Endothelial cell of umbilical vein (primary cell): ENCODE measurements around the gene RAPH1. TPM values are rescaled to one million over a fixed set of nuclear protein-coding genes. Genes with fewer than 3 reads are reported as not detected.

Experiments used
- BruUV-seq: library from RNA; stranded (reverse); fragments of 400-500 nt; replicated peaks from 2 replicates; lab custom pipeline; 2021; lab: Mats Ljungman, UMichigan
- CTCF ChIA-PET: fragments of 300-600, 350-600 bp; sonication (Branson Sonifier 250); formaldehyde crosslinking; loops from one replicate; lab custom pipeline; 2021; ENCODE audit warnings: antibody characterized with exemption, inconsistent platforms; lab: Charles Lee
- POLR2A ChIA-PET: fragments of 300-600, 350-600 bp; sonication (Branson Sonifier 250); formaldehyde crosslinking; loops from one replicate; lab custom pipeline; 2021; ENCODE audit warnings: antibody characterized with exemption, inconsistent platforms; lab: Charles Lee
- DNase-seq: peaks from one replicate; pipeline ENCODE4 v3.0.0-alpha.2; 2011; ENCODE audit warnings: low read depth, low spot score
- FAIRE-seq: peaks from 2 replicates; lab custom pipeline; 2011; peaks lifted over from hg19 to GRCh38; lab: Jason Lieb, UNC
- H2AFZ ChIP-seq: 2 replicates; pipeline ENCODE4 v1.6.0; 2012; ENCODE audit warnings: low read depth, low read length, control low read depth, inconsistent platforms
- H3K27ac ChIP-seq: 2 replicates; pipeline ENCODE4 v1.5.1; 2011; ENCODE audit warnings: low read depth, mild to moderate bottlenecking, control low read depth, low read length, moderate library complexity; ENCODE audit not compliant: insufficient read depth
- H3K27me3 ChIP-seq, 2 experiments: 2 replicates each; pipeline versions ENCODE4 v1.6.0 to v1.6.1; 2011; ENCODE audit warnings: low read length in 2 of 2, mixed read lengths in 1 of 2; ENCODE audit not compliant: control insufficient read depth in 2 of 2, insufficient read depth in 2 of 2
- H3K36me3 ChIP-seq, 2 experiments: 2 replicates in 1 of 2; 3 replicates in 1 of 2; pipeline ENCODE4 v1.5.1; 2011; ENCODE audit warnings: low read length in 2 of 2, mild to moderate bottlenecking in 1 of 2, moderate library complexity in 1 of 2; ENCODE audit not compliant: control insufficient read depth in 2 of 2, insufficient read depth in 2 of 2; ENCODE audit errors: extremely low read depth in 1 of 2
- H3K4me1 ChIP-seq: 3 replicates; pipeline ENCODE4 v1.5.1; 2011; ENCODE audit warnings: mild to moderate bottlenecking, low read length; ENCODE audit not compliant: control insufficient read depth, insufficient read depth; ENCODE audit errors: extremely low read depth
- H3K4me2 ChIP-seq: 2 replicates; pipeline ENCODE4 v1.6.1; 2011; ENCODE audit warnings: low read length, control low read depth, mixed read lengths; ENCODE audit not compliant: insufficient read depth
- H3K4me3 ChIP-seq, 3 experiments: fragments of 200-600 bp in 1 of 3; sonication (generic), shearing (Covaris generic) in 1 of 3; replicated peaks in 1 of 3; 2 replicates each; pipeline ENCODE4 v1.5.1; 2011 to 2016; ENCODE audit warnings: control low read depth in 3 of 3, low read length in 3 of 3, mild to moderate bottlenecking in 2 of 3, inconsistent platforms in 1 of 3, low read depth in 1 of 3, moderate library complexity in 1 of 3; ENCODE audit not compliant: insufficient read depth in 1 of 3
- H3K79me2 ChIP-seq: 2 replicates; pipeline ENCODE4 v1.6.0; 2012; ENCODE audit warnings: low read length, inconsistent platforms; ENCODE audit not compliant: control insufficient read depth, insufficient read depth
- H3K9ac ChIP-seq: replicated peaks from 2 replicates; pipeline ENCODE3; 2011; ENCODE audit warnings: low read length, control low read depth; ENCODE audit not compliant: insufficient read depth; ENCODE audit errors: extremely low read depth
- H3K9me1 ChIP-seq: replicated peaks from 3 replicates; pipeline ENCODE4 v1.6.0; 2011; ENCODE audit warnings: mild to moderate bottlenecking, low read length; ENCODE audit not compliant: control insufficient read depth, insufficient read depth; ENCODE audit errors: extremely low read depth
- H3K9me3 ChIP-seq: replicated peaks from 2 replicates; pipeline ENCODE4 v1.5.1; 2012; ENCODE audit warnings: low read length, inconsistent platforms; ENCODE audit not compliant: control insufficient read depth, insufficient read depth
- H4K20me1 ChIP-seq: replicated peaks from 2 replicates; pipeline ENCODE3; 2011; ENCODE audit warnings: mild to moderate bottlenecking, low read length; ENCODE audit not compliant: control insufficient read depth, insufficient read depth; ENCODE audit errors: extremely low read depth
- CTCF ChIP-seq, 2 donors: IDR thresholded peaks; 1 replicate in 1 of 2; 2 replicates in 1 of 2; pipeline ENCODE4 v1.5.1; 2011; ENCODE audit warnings: low read length in 2 of 2, mild to moderate bottlenecking in 2 of 2, moderate library complexity in 2 of 2, control low read depth in 1 of 2, inconsistent platforms in 1 of 2, low read depth in 1 of 2; ENCODE audit not compliant: insufficient read depth in 1 of 2; ENCODE audit errors: extremely low read depth in 1 of 2
- EZH2 ChIP-seq: IDR thresholded peaks from 2 replicates; pipeline ENCODE4 v1.6.1; 2012; ENCODE audit warnings: borderline replicate concordance, low read depth, mild to moderate bottlenecking, moderate library complexity, low read length, inconsistent platforms; ENCODE audit not compliant: severe bottlenecking
- FOS ChIP-seq: IDR thresholded peaks from 2 replicates; pipeline ENCODE4 v1.6.1; 2011; ENCODE audit warnings: mild to moderate bottlenecking, low read length, moderate library complexity, borderline replicate concordance; ENCODE audit not compliant: insufficient read depth
- GATA2 ChIP-seq: IDR thresholded peaks from 2 replicates; pipeline ENCODE4 v1.7.0; 2011; ENCODE audit warnings: low read depth, mild to moderate bottlenecking, moderate library complexity, mixed read lengths, low read length; ENCODE audit not compliant: insufficient read length, insufficient read depth
- JUN ChIP-seq: IDR thresholded peaks from 2 replicates; pipeline ENCODE4 v1.6.1; 2011; ENCODE audit warnings: borderline replicate concordance, low read depth; ENCODE audit not compliant: insufficient read length, insufficient read depth
- MAX ChIP-seq: IDR thresholded peaks from 2 replicates; pipeline ENCODE4 v1.6.1; 2011; ENCODE audit not compliant: insufficient read depth, insufficient read length
- MYC ChIP-seq: IDR thresholded peaks from one replicate; pipeline ENCODE4 v1.6.1; 2011; ENCODE audit warnings: mild to moderate bottlenecking, low read depth, low read length
- POLR2A ChIP-seq: IDR thresholded peaks from 2 replicates; pipeline ENCODE4 v1.6.1; 2012; ENCODE audit warnings: low read depth, mild to moderate bottlenecking, control low read depth, low read length
- POLR2AphosphoS5 ChIP-seq: IDR thresholded peaks from 2 replicates; pipeline ENCODE4 v1.6.1; 2012; ENCODE audit warnings: low read depth, mild to moderate bottlenecking, control low read depth, low read length, moderate library complexity; ENCODE audit not compliant: insufficient read depth
- dilution Hi-C: fragments of 300-500 bp; cut with MboI; formaldehyde crosslinking; loops from one replicate; pipeline ENCODE4 v1.15.0; 2019; ENCODE audit warnings: low sequenced_read_pairs; ENCODE audit not compliant: extremely low pct_ligation_motif_present
- intact Hi-C: fragments of 100-400 bp; cut with micrococcal nuclease; formaldehyde crosslinking; loops from one replicate; pipeline ENCODE4 v1.10.0; 2022
- polyA plus RNA-seq, 4 experiments: library from polyadenylated mRNA; depleted of rRNA in 3 of 4; stranded (reverse) in 3 of 4; unstranded in 1 of 4; fragments of >200 nt; gene quantifications; 2 replicates each; pipeline versions ENCODE4 v1.2.1 to v1.2.3, GENCODE V29; 2011 to 2012; ENCODE audit warnings: missing spikeins in 1 of 4
- total RNA-seq: library from RNA; stranded (reverse); gene quantifications from 2 replicates; pipeline ENCODE4 v1.2.3, GENCODE V29; 2021

Gene RAPH1
- total and polyA plus RNA-seq, 2 donors (not counting 3 experiments of a cell fraction or from before 2014, with no cell fraction given), result 5.1 to 59.5 TPM

- CTCF ChIA-PET, result no interaction called here
- DNase-seq (no peak), FAIRE-seq (no peak)
- dilution Hi-C loops, result no loop called here
- no peak overlapping the region for H3K27ac ChIP-seq
- no peaks in the 10 kb centered on the region for H3K9me3 ChIP-seq
- no peaks in the 10 kb centered on the region for H3K27me3 ChIP-seq
- H3K4me2 ChIP-seq, result no peak overlapping the region
- no peaks in the 10 kb centered on the region for H4K20me1 ChIP-seq
- no peak for TF ChIP-seq MAX
- TF ChIP-seq POLR2AphosphoS5, result no peak
- no peaks in the 10 kb centered on the region for H3K79me2 ChIP-seq
- H3K36me3 ChIP-seq, result no peaks in the 10 kb centered on the region
- intact Hi-C loops, result no loop called here
- no peak overlapping the region for H3K9ac ChIP-seq
- H3K9me1 ChIP-seq, result no peaks in the 10 kb centered on the region
- H2AFZ ChIP-seq, result no peak overlapping the region
- POLR2A ChIA-PET, result no interaction called here
- H3K4me1 ChIP-seq, result no peaks in the 10 kb centered on the region
- no peak overlapping the region for H3K4me3 ChIP-seq
- BruUV-seq, result no TSS peak
These were observed 30.0 kb upstream of the RAPH1 start for GRCh38 chr2:203565076-203565475.

GRCh38 chr2:203562268-203562667 lies 27.2 kb upstream of the RAPH1 start:
- Histone ChIP-seq H3K9me1 (no peaks in the 10 kb centered on the region), H4K20me1 (no peaks in the 10 kb centered on the region), H3K9me3 (no peaks in the 10 kb centered on the region), H2AFZ (no peak overlapping the region), H3K27me3 (no peaks in the 10 kb centered on the region), H3K4me1 (no peaks in the 10 kb centered on the region), H3K27ac (no peak overlapping the region), H3K4me3 (no peak overlapping the region), H3K79me2 (no peaks in the 10 kb centered on the region), H3K9ac (no peak overlapping the region), H3K36me3 (no peaks in the 10 kb centered on the region), H3K4me2 (no peak overlapping the region)
- TF ChIP-seq MAX (no peak), POLR2A (no peak), JUN (no peak), MYC (no peak), CTCF (IDR thresholded peaks at IDR 0.05; ENCODE audit: extremely low read depth in 1 of 2, insufficient read depth in 1 of 2, low read depth in 1 of 2, low read length in 2 of 2) (no peak), FOS (no peak), POLR2AphosphoS5 (no peak), EZH2 (no peak), GATA2 (no peak)
- ChIA-PET CTCF (interaction anchor here (0.6 to 1.8 kb wide), 2 partner anchors 171 to 253 kb away, joined by 3 to 4 read pairs; no protein-coding TSS in a partner anchor), POLR2A (no interaction called here)
- intact Hi-C loops, result no loop called here
- no peak for FAIRE-seq
- BruUV-seq, result no TSS peak
- DNase-seq, result no peak
- dilution Hi-C loops, result no loop called here
